ENCODE results near the gene LIPC. TPM values are rescaled to one million over a fixed set of nuclear protein-coding genes. Genes with fewer than 3 reads are reported as not detected.

LIPC gene
- under 1 TPM; 0.94 to 0.99 TPM for total RNA-seq
- polyA plus RNA-seq (ENCODE audit: insufficient read length in 2 of 2) = under 1 TPM; 0.17 to 0.30 TPM
- long read RNA-seq, donor 1 = 0 reads
- long read RNA-seq, donor 2 = 0 reads
- long read RNA-seq, donor 3 = 0 reads
- long read RNA-seq, donor 4 = 0 reads

GRCh38 chr15:58431221-58432149 lies at the start of gene LIPC:
Gene LIPC (plus strand): TSS chr15:58431991. CDS start chr15:58432033, 42 bp downstream.
- DNase-seq (ENCODE audit: low read depth in 4 of 6, low spot score in 6 of 6) = no peak
- Histone ChIP-seq H3K27me3 (ENCODE audit: control insufficient read depth, insufficient read depth, low read length) (no peaks in the 10 kb centered on the region), H3K4me1 (ENCODE audit: control insufficient read depth, insufficient read depth, low read length) (peaks cover 6% of the 10 kb centered on the region), H3K4me3 (ENCODE audit: low read depth, low read length) (no peak within 1 kb of the TSS), H3K36me3 (ENCODE audit: control insufficient read depth, insufficient read depth, low read length) (no peaks in the 10 kb centered on the region), H3K27ac (ENCODE audit: low read depth, low read length) (no peak within 1 kb of the TSS), H3K9me3 (ENCODE audit: control insufficient read depth, insufficient read depth, low read length) (no peaks in the 10 kb centered on the region)
- WGBS (ENCODE audit: insufficient coverage) = 75% methylated on average over 1 of the region's 10 CpGs

GRCh38 chr15:58383876-58384275 lies 47.9 kb upstream of the LIPC start:
- no peaks in the 10 kb centered on the region for H3K36me3 ChIP-seq (ENCODE audit: control insufficient read depth, insufficient read depth, low read length)
- DNase-seq (ENCODE audit: low read depth in 4 of 6, low spot score in 6 of 6) = no peak
- WGBS (ENCODE audit: insufficient coverage) = 57% methylated on average over 2 of the region's 5 CpGs

GRCh38 chr15:58384667-58385066 lies 47.1 kb upstream of the LIPC start:
- no peaks in the 10 kb centered on the region for H3K4me1 ChIP-seq (ENCODE audit: control insufficient read depth, insufficient read depth, low read length)
- no peak overlapping the region for H3K27ac ChIP-seq (ENCODE audit: low read depth, low read length)
- no peaks in the 10 kb centered on the region for H3K9me3 ChIP-seq (ENCODE audit: control insufficient read depth, insufficient read depth, low read length)
- no peak for DNase-seq (ENCODE audit: low read depth in 4 of 6, low spot score in 6 of 6)
- H3K27me3 ChIP-seq (ENCODE audit: control insufficient read depth, insufficient read depth, low read length) = no peaks in the 10 kb centered on the region
- WGBS (ENCODE audit: insufficient coverage) = no CpG with 5 or more reads among the region's 6 CpGs
- no peaks in the 10 kb centered on the region for H3K36me3 ChIP-seq (ENCODE audit: control insufficient read depth, insufficient read depth, low read length)
- no peak overlapping the region for H3K4me3 ChIP-seq (ENCODE audit: low read depth, low read length)

More at GRCh38 chr15:58383876-58384275, 47.9 kb upstream of the LIPC start:
- no peaks in the 10 kb centered on the region for H3K9me3 ChIP-seq (ENCODE audit: control insufficient read depth, insufficient read depth, low read length)
- no peak overlapping the region for H3K4me3 ChIP-seq (ENCODE audit: low read depth, low read length)
- no peaks in the 10 kb centered on the region for H3K4me1 ChIP-seq (ENCODE audit: control insufficient read depth, insufficient read depth, low read length)
- no peak overlapping the region for H3K27ac ChIP-seq (ENCODE audit: low read depth, low read length)
- no peaks in the 10 kb centered on the region for H3K27me3 ChIP-seq (ENCODE audit: control insufficient read depth, insufficient read depth, low read length)

GRCh38 chr15:58386081-58386480 lies 45.7 kb upstream of the LIPC start:
- H3K27me3 ChIP-seq (ENCODE audit: control insufficient read depth, insufficient read depth, low read length) = no peaks in the 10 kb centered on the region
- no peak overlapping the region for H3K4me3 ChIP-seq (ENCODE audit: low read depth, low read length)
- H3K4me1 ChIP-seq (ENCODE audit: control insufficient read depth, insufficient read depth, low read length) = no peaks in the 10 kb centered on the region
- H3K36me3 ChIP-seq (ENCODE audit: control insufficient read depth, insufficient read depth, low read length) = no peaks in the 10 kb centered on the region
- DNase-seq (ENCODE audit: low read depth in 4 of 6, low spot score in 6 of 6) = no peak
- no CpG with 5 or more reads among the region's 3 CpGs for WGBS (ENCODE audit: insufficient coverage)
- H3K27ac ChIP-seq (ENCODE audit: low read depth, low read length) = no peak overlapping the region
- no peaks in the 10 kb centered on the region for H3K9me3 ChIP-seq (ENCODE audit: control insufficient read depth, insufficient read depth, low read length)

DNA sequence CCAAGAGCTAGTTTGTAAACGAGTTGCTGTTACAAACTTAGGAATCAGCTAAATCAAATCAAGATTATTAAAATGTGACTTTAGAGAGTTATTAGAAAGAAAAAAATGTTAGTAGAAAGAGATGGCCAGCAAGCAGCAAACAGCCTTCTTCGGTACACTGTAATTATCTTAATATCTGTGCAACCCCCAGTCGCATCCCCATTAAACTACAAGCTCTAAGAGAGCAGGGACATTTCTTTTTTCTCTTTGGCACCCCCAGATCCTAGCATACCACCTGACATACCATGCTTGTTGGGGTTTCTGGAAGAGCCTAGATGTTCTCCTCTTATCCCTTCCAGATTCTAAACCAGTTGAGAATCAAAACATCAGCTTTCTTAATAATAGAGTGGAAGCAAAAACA lies 45.1 kb upstream of the LIPC start:
- no peaks in the 10 kb centered on the region for H3K36me3 ChIP-seq (ENCODE audit: control insufficient read depth, insufficient read depth, low read length)
- H3K9me3 ChIP-seq (ENCODE audit: control insufficient read depth, insufficient read depth, low read length) = no peaks in the 10 kb centered on the region
- WGBS (ENCODE audit: insufficient coverage) = no CpG with 5 or more reads among the region's 3 CpGs
- H3K4me3 ChIP-seq (ENCODE audit: low read depth, low read length) = no peak overlapping the region
- H3K27ac ChIP-seq (ENCODE audit: low read depth, low read length) = no peak overlapping the region
- no peaks in the 10 kb centered on the region for H3K27me3 ChIP-seq (ENCODE audit: control insufficient read depth, insufficient read depth, low read length)
- DNase-seq (ENCODE audit: low read depth in 4 of 6, low spot score in 6 of 6) = no peak
- H3K4me1 ChIP-seq (ENCODE audit: control insufficient read depth, insufficient read depth, low read length) = no peaks in the 10 kb centered on the region

- no peak for DNase-seq (ENCODE audit: low read depth in 4 of 6, low spot score in 6 of 6)
- H3K36me3 ChIP-seq (ENCODE audit: control insufficient read depth, insufficient read depth, low read length) = no peaks in the 10 kb centered on the region
- no CpG with 5 or more reads among the region's 2 CpGs for WGBS (ENCODE audit: insufficient coverage)
- no peaks in the 10 kb centered on the region for H3K9me3 ChIP-seq (ENCODE audit: control insufficient read depth, insufficient read depth, low read length)
- H3K27ac ChIP-seq (ENCODE audit: low read depth, low read length) = no peak overlapping the region
- no peaks in the 10 kb centered on the region for H3K4me1 ChIP-seq (ENCODE audit: control insufficient read depth, insufficient read depth, low read length)
- H3K4me3 ChIP-seq (ENCODE audit: low read depth, low read length) = no peak overlapping the region
- no peaks in the 10 kb centered on the region for H3K27me3 ChIP-seq (ENCODE audit: control insufficient read depth, insufficient read depth, low read length)
Observed at GRCh38 chr15:58387130-58387529, 44.7 kb upstream of the LIPC start.

GRCh38 chr15:58388211-58388610 lies 43.6 kb upstream of the LIPC start:
- Histone ChIP-seq H3K27me3 (ENCODE audit: control insufficient read depth, insufficient read depth, low read length) (no peaks in the 10 kb centered on the region), H3K4me1 (ENCODE audit: control insufficient read depth, insufficient read depth, low read length) (no peaks in the 10 kb centered on the region), H3K4me3 (ENCODE audit: low read depth, low read length) (no peak overlapping the region), H3K36me3 (ENCODE audit: control insufficient read depth, insufficient read depth, low read length) (no peaks in the 10 kb centered on the region), H3K27ac (ENCODE audit: low read depth, low read length) (no peak overlapping the region), H3K9me3 (ENCODE audit: control insufficient read depth, insufficient read depth, low read length) (no peaks in the 10 kb centered on the region)
- DNase-seq (ENCODE audit: low read depth in 4 of 6, low spot score in 6 of 6) = no peak
- 84% methylated on average over 7 of the region's 7 CpGs for WGBS (ENCODE audit: insufficient coverage)

- H3K27me3 ChIP-seq (ENCODE audit: control insufficient read depth, insufficient read depth, low read length) = no peaks in the 10 kb centered on the region
- no peak overlapping the region for H3K27ac ChIP-seq (ENCODE audit: low read depth, low read length)
- DNase-seq (ENCODE audit: low read depth in 4 of 6, low spot score in 6 of 6) = no peak
- no peaks in the 10 kb centered on the region for H3K9me3 ChIP-seq (ENCODE audit: control insufficient read depth, insufficient read depth, low read length)
- H3K4me1 ChIP-seq (ENCODE audit: control insufficient read depth, insufficient read depth, low read length) = no peaks in the 10 kb centered on the region
- no peak overlapping the region for H3K4me3 ChIP-seq (ENCODE audit: low read depth, low read length)
- no CpG with 5 or more reads among the region's 3 CpGs for WGBS (ENCODE audit: insufficient coverage)
- H3K36me3 ChIP-seq (ENCODE audit: control insufficient read depth, insufficient read depth, low read length) = no peaks in the 10 kb centered on the region
Observed at GRCh38 chr15:58390118-58390517, 41.7 kb upstream of the LIPC start.

GRCh38 chr15:58390655-58391054 lies 41.1 kb upstream of the LIPC start:
- no CpG with 5 or more reads among the region's 5 CpGs for WGBS (ENCODE audit: insufficient coverage)
- H3K36me3 ChIP-seq (ENCODE audit: control insufficient read depth, insufficient read depth, low read length) = no peaks in the 10 kb centered on the region
- H3K4me3 ChIP-seq (ENCODE audit: low read depth, low read length) = no peak overlapping the region

GRCh38 chr15:58391088-58391487 lies 40.7 kb upstream of the LIPC start:
- no peaks in the 10 kb centered on the region for H3K36me3 ChIP-seq (ENCODE audit: control insufficient read depth, insufficient read depth, low read length)
- no peaks in the 10 kb centered on the region for H3K9me3 ChIP-seq (ENCODE audit: control insufficient read depth, insufficient read depth, low read length)
- DNase-seq (ENCODE audit: low read depth in 4 of 6, low spot score in 6 of 6) = no peak
- H3K4me3 ChIP-seq (ENCODE audit: low read depth, low read length) = no peak overlapping the region
- no peak overlapping the region for H3K27ac ChIP-seq (ENCODE audit: low read depth, low read length)
- no peaks in the 10 kb centered on the region for H3K27me3 ChIP-seq (ENCODE audit: control insufficient read depth, insufficient read depth, low read length)
- H3K4me1 ChIP-seq (ENCODE audit: control insufficient read depth, insufficient read depth, low read length) = no peaks in the 10 kb centered on the region
- 96% methylated on average over 4 of the region's 6 CpGs for WGBS (ENCODE audit: insufficient coverage)

More at GRCh38 chr15:58390655-58391054, 41.1 kb upstream of the LIPC start:
- peak in 1 of 6 donors; percentile 31 for DNase-seq (ENCODE audit: low read depth in 4 of 6, low spot score in 6 of 6)
- Histone ChIP-seq H3K27me3 (ENCODE audit: control insufficient read depth, insufficient read depth, low read length) (no peaks in the 10 kb centered on the region), H3K4me1 (ENCODE audit: control insufficient read depth, insufficient read depth, low read length) (no peaks in the 10 kb centered on the region), H3K9me3 (ENCODE audit: control insufficient read depth, insufficient read depth, low read length) (no peaks in the 10 kb centered on the region), H3K27ac (ENCODE audit: low read depth, low read length) (no peak overlapping the region)

Data from spinal cord (tissue), 10 donors.